Sigmoid colon (tissue), 7 donors: ENCODE measurements around the gene TDRD9. TPM values are rescaled to one million over a fixed set of nuclear protein-coding genes. Genes with fewer than 3 reads are reported as not detected.

Experiments
- DNase-seq: peaks from one replicate; pipeline ENCODE4 v3.0.0-alpha.2; 2019
- H3K27ac ChIP-seq, 4 donors: fragments of 200-600 bp; sonication (generic); one replicate each; pipeline ENCODE4 v1.5.1; 2016 to 2019; ENCODE audit warnings: mild to moderate bottlenecking in 1 of 4
- H3K27me3 ChIP-seq, 3 donors: fragments of 200-600 bp; sonication (generic); one replicate each; pipeline ENCODE4 v1.5.1; 2019; ENCODE audit warnings: mild to moderate bottlenecking in 1 of 3
- H3K36me3 ChIP-seq, 4 donors: fragments of 200-600 bp; sonication (generic); one replicate each; pipeline ENCODE4 v1.5.1; 2016 to 2019
- H3K4me1 ChIP-seq, 4 donors: fragments of 200-600 bp; sonication (generic); one replicate each; pipeline ENCODE4 v1.5.1; 2017 to 2019
- H3K4me3 ChIP-seq, 4 donors: fragments of 200-600 bp; sonication (generic); one replicate each; pipeline ENCODE4 v1.5.1; 2017 to 2019; ENCODE audit warnings: mild to moderate bottlenecking in 2 of 4, moderate library complexity in 1 of 4
- H3K9me3 ChIP-seq, 4 donors: fragments of 200-600 bp in 3 of 4; sonication (generic) in 3 of 4; one replicate each; pipeline versions ENCODE4 v1.5.1 to v1.6.1; 2013 to 2019
- CTCF ChIP-seq, 4 experiments: fragments of 450-650 bp in 3 of 4; fragments of 200-600 bp in 1 of 4; IDR thresholded peaks; one replicate each; pipeline ENCODE4 v1.5.1; 2016 to 2019; ENCODE audit warnings: antibody characterized with exemption in 4 of 4, mild to moderate bottlenecking in 3 of 4, moderate library complexity in 2 of 4
- EP300 ChIP-seq, 4 donors: sonication (generic); formaldehyde crosslinking; IDR thresholded peaks; one replicate each; pipeline ENCODE4 v1.6.1; 2017; ENCODE audit warnings: antibody characterized with exemption in 4 of 4
- POLR2A ChIP-seq, 2 donors: fragments of 450-650 bp; IDR thresholded peaks; one replicate each; pipeline ENCODE4 v1.6.1; 2016; ENCODE audit warnings: antibody characterized with exemption in 2 of 2, mild to moderate bottlenecking in 2 of 2, moderate library complexity in 2 of 2
- POLR2AphosphoS5 ChIP-seq, 4 donors: sonication (generic); formaldehyde crosslinking; IDR thresholded peaks; one replicate each; pipeline ENCODE4 v1.6.1; 2017; ENCODE audit warnings: antibody characterized with exemption in 4 of 4
- WGBS, 2 donors: extraction: QIAGEN DNeasy Blood & Tissue Kit; methylation state at CpG; one replicate each; pipeline ENCODE4 v1.1.7; 2013; 5-methylcytosine and 5-hydroxymethylcytosine counted together
- intact Hi-C: fragments of 100-400 bp; cut with DNase I; formaldehyde crosslinking; loops from one replicate; pipeline ENCODE4 v1.15.1; 2023
- polyA plus RNA-seq, 3 donors: library from polyadenylated mRNA; stranded (reverse); fragments of 200-250 nt; gene quantifications; one replicate each; pipeline ENCODE4 v1.2.3, GENCODE V29; 2013
- total RNA-seq, 4 donors: library from RNA; depleted of rRNA; stranded (reverse); fragments of >200 nt; gene quantifications; one replicate each; pipeline ENCODE4 v1.1.0, GENCODE V29; 2016
- donor health status: healthy with polysubstance abuse.
- donor health status: Bipolar disorder and iron deficiency.
- donor health status: healthy.

Gene TDRD9
- total and polyA plus RNA-seq, 7 donors = 0.58 to 4.6 (median 1.2) TPM

GRCh38 chr14:103999795-104000440, 71.7 kb downstream of the TDRD9 start:
- no peaks in the 10 kb centered on the region for H3K9me3 ChIP-seq
- H3K27me3 ChIP-seq = no peaks in the 10 kb centered on the region
- no peak overlapping the region for H3K27ac ChIP-seq
- intact Hi-C loops = no loop called here
- no peak for TF ChIP-seq POLR2AphosphoS5 (IDR thresholded peaks at IDR 0.05)
- no peak for TF ChIP-seq EP300 (IDR thresholded peaks at IDR 0.05)
- no peak for TF ChIP-seq CTCF (IDR thresholded peaks at IDR 0.05)
- H3K36me3 ChIP-seq = no peaks in the 10 kb centered on the region
- no peak for DNase-seq
- no peak overlapping the region for H3K4me3 ChIP-seq
- 88 to 90% methylated on average over 7 of the region's 7 CpGs for WGBS, 2 donors
- H3K4me1 ChIP-seq = peaks cover 0 to 6% (median 0%) of the 10 kb centered on the region in 4 donors

- intact Hi-C loops = no loop called here
- Histone ChIP-seq H3K9me3 (no peaks in the 10 kb centered on the region), H3K27me3 (no peaks in the 10 kb centered on the region), H3K27ac (no peak overlapping the region), H3K4me3 (no peak overlapping the region), H3K4me1 (peaks cover 0 to 6% (median 0%) of the 10 kb centered on the region in 4 donors), H3K36me3 (no peaks in the 10 kb centered on the region)
- DNase-seq = no peak
- no peak for TF ChIP-seq CTCF (IDR thresholded peaks at IDR 0.05)
- TF ChIP-seq EP300 (IDR thresholded peaks at IDR 0.05) = no peak
- TF ChIP-seq POLR2AphosphoS5 (IDR thresholded peaks at IDR 0.05) = no peak
- no peak for TF ChIP-seq POLR2A (IDR thresholded peaks at IDR 0.05)
- WGBS, 2 donors = 63 to 78% methylated on average over 4 of the region's 4 CpGs
Measured at GRCh38 chr14:104001003-104001402, 72.7 kb downstream of the TDRD9 start.

- Histone ChIP-seq H3K27me3 (no peaks in the 10 kb centered on the region), H3K4me1 (peaks cover 0 to 6% (median 0%) of the 10 kb centered on the region in 4 donors), H3K27ac (no peak overlapping the region), H3K36me3 (no peaks in the 10 kb centered on the region), H3K9me3 (no peaks in the 10 kb centered on the region), H3K4me3 (no peak overlapping the region)
- WGBS, 2 donors = 91% methylated on average over 6 of the region's 6 CpGs
- intact Hi-C loops = no loop called here
- no peak for DNase-seq
- TF ChIP-seq POLR2A (IDR thresholded peaks at IDR 0.05) = no peak
- no peak for TF ChIP-seq EP300 (IDR thresholded peaks at IDR 0.05)
- no peak for TF ChIP-seq POLR2AphosphoS5 (IDR thresholded peaks at IDR 0.05)
- TF ChIP-seq CTCF (IDR thresholded peaks at IDR 0.05) = no peak
Measured at GRCh38 chr14:104003616-104004015, 75.4 kb downstream of the TDRD9 start.

- TF ChIP-seq POLR2AphosphoS5 (IDR thresholded peaks at IDR 0.05) = no peak
- TF ChIP-seq EP300 (IDR thresholded peaks at IDR 0.05) = no peak
- no peak for TF ChIP-seq CTCF (IDR thresholded peaks at IDR 0.05)
- Histone ChIP-seq H3K27ac (no peak overlapping the region), H3K4me1 (peaks cover 0 to 6% (median 0%) of the 10 kb centered on the region in 4 donors), H3K9me3 (no peaks in the 10 kb centered on the region), H3K4me3 (no peak overlapping the region), H3K27me3 (peaks cover 0 to 3% (median 0%) of the 10 kb centered on the region in 3 donors), H3K36me3 (no peaks in the 10 kb centered on the region)
- DNase-seq = no peak
- 88 to 96% methylated on average over 1 of the region's 1 CpG for WGBS, 2 donors
- intact Hi-C loops = no loop called here
Measured at GRCh38 chr14:104004849-104005248, 76.6 kb downstream of the TDRD9 start.

- Histone ChIP-seq H3K4me3 (no peak overlapping the region), H3K27ac (no peak overlapping the region), H3K9me3 (no peaks in the 10 kb centered on the region), H3K36me3 (no peaks in the 10 kb centered on the region), H3K27me3 (peaks cover 0 to 3% (median 0%) of the 10 kb centered on the region in 3 donors), H3K4me1 (peaks cover 0 to 6% (median 0%) of the 10 kb centered on the region in 4 donors)
- WGBS, 2 donors = 86 to 93% methylated on average over 8 of the region's 8 CpGs
- no peak for DNase-seq
- intact Hi-C loops = no loop called here
- TF ChIP-seq POLR2AphosphoS5 (IDR thresholded peaks at IDR 0.05) (no peak), CTCF (IDR thresholded peaks at IDR 0.05) (no peak), POLR2A (IDR thresholded peaks at IDR 0.05) (no peak), EP300 (IDR thresholded peaks at IDR 0.05) (no peak)
Measured at GRCh38 chr14:104005489-104005888, 77.2 kb downstream of the TDRD9 start.
